Stimulated activated naive CD8-positive, alpha-beta T cell treated with anti-CD3 and anti-CD28 coated beads, Interleukin-15, Interleukin-2, amounts not matched to agents 100 U/mL and 50 U/mL, for 24 hours (primary cell): ENCODE data around the gene SNX9.

Experiments
- ATAC-seq: fragments of 150-1000 bp; cut with Tn5 transposase; one replicate; pipeline ENCODE4 v1.10.0; 2021
- DNase-seq: peaks from one replicate; pipeline ENCODE4 v3.0.0; 2021

The SNX9 gene

DNA sequence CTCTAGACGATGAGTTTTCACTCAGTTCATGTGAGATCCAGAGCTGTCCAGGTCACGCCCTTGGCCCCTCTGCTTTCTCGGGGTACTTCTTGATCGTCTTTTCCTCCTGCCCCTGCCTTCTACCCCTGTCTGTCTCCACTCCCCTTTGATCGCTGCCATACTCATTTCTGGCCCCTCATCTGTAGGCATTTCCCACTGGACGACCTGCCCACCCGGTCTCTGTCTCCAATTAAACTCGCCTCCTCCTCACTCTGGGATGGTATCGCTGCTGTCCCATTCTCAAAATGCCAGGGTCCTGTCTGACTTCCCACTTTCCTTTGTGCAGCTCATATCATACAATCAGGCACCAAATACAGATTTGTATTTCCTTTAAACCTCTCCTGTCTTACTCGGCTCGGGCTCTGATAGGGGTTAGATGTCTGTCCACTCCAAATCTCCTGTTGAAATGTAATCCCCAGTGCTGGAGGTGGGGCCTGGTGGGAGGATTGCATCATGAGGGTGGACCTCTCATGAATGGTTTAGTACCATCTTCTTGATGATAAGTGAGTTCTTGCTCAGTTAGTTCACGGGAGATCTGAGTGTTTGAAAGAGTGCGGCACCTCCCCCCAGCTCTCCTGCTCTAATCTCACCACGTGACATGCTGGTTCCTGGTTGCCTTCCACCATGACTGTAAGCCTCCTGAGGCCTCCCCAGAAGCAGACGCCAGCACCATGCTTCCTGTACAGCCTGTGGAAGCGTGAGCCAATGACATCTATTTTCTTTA is 155.2 kb downstream of the SNX9 start:
- DNase-seq (no peak), ATAC-seq (no peak)

DNA sequence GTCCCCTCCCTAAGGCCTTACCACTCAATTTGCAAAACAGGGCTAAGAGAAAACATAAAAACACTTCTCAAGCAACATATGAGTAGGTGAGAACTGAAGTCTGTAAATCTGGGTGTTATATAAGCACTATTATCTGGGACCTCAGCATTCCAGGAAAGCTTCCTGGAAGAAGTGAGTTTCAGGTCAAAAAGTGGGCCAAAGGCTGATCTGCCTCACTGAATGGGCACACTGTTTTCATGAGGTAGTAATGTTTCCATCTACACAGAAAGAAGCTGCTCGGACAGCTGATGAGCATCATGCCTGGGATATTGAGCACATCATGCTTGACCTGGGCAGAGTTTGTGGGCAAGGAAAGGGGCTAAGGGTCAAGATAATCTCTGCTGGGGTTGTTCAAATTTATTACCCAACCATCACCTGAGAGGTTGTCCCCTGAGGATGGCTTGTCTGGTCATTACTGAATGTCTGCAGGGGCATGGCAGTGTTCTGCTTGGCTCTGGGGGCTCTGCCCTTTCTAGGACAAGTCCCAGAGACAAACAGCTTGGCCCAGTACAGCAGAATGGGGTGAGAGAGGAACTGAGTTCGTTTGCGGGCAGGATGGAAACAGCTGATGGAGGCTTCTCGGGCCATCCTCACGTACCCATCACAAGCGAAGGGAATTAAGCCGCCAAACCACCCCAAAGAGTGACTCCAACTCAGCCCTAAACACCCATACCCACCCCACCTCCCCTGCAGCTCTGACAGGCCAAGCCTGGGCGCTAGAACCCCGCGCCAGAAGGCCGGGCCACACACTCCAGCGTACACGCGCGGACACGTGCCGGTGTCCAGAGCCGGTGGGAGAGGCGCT is 157.5 kb downstream of the SNX9 start:
- ATAC-seq, result no peak

DNA sequence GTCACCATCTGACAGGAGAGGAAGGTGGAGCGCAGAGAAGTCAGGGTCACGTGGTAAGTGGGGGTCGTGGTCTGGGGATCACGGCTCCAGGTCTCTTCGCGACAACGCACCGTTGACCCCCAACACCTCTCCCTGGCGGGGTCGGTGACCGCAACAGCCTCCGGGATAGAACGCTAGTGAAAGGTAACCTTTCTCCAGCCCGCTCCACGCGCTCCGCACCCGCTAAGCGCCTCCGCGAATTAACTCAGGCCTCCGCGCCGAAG is 158.0 kb downstream of the SNX9 start:
- DNase-seq (peak; percentile 38), ATAC-seq (no peak)

More for the DNA sequence above, 157.5 kb downstream of the SNX9 start:
- DNase-seq, result no peak

DNA sequence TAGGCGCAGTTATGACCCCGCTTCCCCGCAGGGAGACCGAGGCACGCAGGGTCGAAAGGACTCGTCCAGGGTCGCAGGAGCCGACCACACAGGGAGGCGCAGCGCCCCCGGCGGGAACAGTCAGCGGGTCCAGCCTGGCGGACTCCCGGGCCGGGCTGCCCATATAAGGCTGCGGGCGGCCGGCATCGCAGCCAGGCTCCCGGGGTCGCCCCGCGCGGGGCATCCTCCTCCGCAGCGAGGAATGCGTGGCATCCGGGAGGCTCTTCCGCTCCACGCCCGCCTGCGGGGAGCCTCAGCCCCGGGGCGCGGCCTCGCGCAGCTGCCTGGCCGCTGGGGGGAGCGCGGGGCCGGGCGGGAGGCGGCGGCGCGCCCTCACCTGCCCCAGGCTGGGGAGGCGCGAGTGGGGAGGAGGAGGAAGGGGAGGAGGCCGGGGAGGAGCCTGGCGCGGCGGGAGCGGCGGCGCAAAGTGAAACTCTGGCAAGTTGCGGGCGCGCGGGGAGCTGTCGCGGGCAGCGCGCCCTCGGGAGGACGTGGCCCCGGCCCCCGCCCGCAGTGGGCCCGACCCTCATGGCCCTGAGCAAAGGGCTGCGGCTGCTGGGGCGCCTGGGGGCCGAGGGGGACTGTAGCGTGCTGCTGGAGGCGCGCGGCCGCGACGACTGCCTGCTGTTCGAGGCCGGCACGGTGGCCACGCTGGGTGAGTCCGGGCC is 158.5 kb downstream of the SNX9 start, which contains the start of gene SYNJ2:
Gene SYNJ2 (plus strand): TSS at position 469 of the 707 bp plus-strand sequence. CDS start 99 bp downstream, at position 568.
- DNase-seq (peak; percentile 78), ATAC-seq (peak; percentile 81)

DNA sequence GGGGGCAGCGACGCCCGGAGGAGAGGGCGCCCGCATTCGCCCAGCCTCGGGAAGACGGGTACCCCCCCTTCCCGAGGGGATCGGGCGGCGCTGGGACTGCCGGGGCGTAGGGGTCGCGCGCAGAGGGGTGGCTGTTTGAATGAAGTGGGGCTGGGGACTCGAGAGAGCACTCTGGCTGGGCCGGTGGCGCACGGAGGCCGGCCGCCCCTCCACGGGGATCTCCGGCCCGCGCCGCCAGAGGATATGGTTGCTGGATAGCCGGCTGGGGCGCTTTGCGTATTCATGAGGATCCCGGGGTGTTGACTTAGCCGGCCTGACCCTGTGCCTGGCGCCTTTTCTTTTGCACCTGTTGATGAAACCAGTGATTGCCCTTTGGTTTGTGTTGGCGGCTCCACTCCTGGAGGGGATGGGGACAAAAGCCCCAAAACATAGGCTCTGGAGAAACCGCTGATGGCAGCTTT is 159.1 kb downstream of the SNX9 start:
- ATAC-seq (no peak), DNase-seq (peak; percentile 48)

DNA sequence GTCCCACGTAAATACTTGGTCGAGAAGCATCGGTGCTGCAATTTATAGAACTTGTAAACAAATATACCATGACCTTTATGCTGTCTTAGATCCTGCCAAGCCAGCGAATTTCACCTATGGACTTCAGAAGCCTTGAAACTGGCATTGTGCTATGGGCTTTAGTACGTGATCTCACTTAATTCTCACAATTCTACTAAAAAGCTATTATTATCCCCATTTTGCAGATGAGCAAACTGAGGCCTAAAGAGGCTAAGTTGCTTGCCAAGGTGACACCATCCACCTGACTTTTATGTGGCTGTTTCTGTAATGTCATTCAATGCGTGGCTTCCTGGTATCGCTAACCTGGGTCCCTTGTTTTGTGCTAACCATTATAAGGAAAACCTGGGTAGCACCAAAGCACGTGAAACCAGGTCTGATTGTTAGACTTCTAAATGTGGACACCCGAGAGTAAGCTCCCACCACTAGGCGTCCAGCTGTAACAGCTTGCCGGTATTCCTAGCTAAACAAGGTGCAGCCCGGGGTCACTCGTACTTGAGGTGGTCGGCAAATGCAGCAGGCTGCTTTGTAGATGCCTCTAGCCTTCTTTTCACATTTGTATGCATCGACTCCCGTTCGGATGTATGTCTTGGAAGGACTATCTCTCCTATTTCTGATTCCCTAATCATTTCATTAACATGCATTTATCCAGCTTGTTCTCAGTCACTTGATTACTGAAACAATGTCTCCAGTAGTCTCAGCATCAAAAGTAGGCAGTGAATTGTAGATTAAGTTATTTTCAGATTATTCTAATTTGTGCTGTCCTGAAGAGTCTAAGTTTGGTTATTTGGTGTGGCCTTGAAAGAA is 159.7 kb downstream of the SNX9 start:
- no peak for DNase-seq
- ATAC-seq, result no peak

DNA sequence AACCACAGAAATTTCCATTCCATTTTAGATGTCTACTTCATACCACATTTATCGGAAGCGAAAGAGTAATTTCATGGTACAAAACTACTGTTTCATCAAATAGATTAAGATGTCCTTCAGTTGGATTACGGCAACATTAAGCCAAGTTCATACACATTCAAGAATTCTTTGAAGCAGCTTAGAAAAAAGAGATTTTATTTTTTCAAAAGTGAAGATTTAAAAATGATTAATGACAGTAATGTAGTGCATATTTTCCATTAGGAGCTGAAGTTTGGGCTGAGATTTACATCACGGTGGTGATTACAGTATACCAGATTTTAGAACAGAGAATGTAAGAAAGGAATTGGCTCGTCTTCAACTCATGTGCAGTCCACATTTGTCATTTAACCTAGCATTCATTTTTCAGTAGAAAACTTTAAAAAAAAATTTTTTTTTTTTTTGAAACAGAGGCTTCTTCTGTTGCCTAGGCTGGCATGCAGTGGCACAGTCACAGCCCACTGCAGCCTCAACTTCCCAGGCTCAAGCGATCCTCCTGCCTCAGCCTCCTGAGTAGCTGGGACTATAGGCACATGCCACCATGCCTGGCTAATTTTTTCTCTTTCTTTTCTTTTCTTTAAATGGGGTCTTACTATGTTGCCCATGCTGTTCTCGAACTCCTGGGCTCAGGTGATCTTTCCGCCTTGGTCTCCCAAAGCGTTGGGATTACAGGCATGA is 160.5 kb downstream of the SNX9 start:
- DNase-seq, result no peak
- ATAC-seq, result no peak

DNA sequence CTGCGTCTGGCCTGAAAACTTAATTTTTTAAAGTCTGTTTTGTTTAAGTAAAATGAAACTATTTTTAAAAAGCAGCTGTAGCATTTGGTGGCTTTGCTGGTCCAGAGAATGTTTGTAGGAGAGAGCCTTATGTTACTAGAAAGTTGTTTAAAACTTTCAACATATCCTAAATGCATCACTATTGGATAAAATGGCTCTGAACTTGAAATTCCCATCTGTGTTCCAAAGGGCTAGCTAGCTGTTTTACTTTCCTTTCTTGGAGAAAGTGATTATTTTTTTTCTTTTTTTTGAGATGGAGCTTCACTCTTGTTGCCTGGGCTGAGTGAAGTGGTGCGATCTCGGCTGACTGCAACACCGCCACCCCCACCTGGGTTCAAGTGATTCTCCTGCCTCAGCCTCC is 161.1 kb downstream of the SNX9 start:
- DNase-seq (no peak), ATAC-seq (no peak)

DNA sequence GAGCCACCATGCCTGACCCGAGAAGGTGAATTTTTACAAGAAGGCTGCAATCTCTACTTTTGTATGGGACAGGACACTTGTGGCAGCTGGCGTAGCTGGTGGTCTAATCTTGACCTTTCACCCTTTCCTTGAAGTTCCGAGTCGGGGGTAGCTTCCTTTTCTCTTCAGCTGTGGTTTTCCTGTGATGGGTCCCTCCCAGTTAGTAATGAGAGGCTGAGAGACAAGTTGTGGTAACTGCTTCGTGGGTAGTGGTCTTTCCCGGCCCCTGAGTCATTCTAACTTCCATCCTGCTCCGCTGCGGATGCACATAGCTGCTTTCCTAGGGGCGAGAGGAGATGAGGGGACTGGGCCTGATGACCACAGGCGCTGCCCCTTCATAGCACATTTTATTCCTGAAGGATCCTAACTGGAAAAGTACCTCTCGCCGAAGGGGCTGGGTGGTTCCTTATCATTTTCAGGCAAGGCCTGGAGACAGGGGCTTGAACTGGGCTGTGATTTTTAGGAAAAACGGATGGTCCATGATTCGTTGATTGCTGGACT is 161.7 kb downstream of the SNX9 start:
- no peak for ATAC-seq
- DNase-seq, result peak; percentile 42

DNA sequence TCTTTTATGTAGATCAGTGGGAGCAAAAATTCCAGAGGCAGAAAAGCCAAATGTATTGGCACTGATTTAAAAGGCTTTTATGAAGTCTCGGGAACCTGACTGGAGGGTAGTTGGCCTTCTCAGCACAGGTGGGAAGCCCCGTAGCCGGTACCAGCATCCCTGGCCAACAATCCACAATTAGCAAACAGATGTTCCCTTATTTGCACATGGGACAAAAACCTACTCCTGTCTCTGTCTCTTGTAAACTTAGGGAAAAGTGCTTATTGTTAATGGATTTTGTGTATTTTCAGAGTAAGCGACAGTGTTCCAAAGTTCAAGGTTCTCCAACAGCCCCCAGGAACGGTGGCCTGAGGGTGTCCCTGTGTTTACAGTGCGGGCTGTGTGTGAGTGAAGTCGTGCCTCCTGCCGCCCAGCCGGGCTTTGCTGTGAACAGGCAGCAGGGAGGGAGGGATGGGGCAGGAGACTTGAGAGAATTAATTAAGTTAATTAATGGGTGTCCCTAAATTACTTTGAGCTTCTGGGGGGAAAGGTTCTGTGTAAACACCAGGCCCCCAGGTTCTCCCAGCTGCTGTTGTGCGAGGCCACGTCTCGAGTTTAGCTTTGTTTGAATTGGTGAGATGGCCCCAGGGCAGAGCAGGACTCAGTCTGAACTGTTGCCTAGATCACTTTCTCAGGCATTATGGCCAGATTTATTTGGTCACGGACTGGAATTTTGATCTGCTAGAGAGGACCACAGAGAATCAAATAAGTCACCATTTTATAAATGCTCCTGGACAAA is 162.5 kb downstream of the SNX9 start:
- no peak for ATAC-seq
- DNase-seq, result no peak

DNA sequence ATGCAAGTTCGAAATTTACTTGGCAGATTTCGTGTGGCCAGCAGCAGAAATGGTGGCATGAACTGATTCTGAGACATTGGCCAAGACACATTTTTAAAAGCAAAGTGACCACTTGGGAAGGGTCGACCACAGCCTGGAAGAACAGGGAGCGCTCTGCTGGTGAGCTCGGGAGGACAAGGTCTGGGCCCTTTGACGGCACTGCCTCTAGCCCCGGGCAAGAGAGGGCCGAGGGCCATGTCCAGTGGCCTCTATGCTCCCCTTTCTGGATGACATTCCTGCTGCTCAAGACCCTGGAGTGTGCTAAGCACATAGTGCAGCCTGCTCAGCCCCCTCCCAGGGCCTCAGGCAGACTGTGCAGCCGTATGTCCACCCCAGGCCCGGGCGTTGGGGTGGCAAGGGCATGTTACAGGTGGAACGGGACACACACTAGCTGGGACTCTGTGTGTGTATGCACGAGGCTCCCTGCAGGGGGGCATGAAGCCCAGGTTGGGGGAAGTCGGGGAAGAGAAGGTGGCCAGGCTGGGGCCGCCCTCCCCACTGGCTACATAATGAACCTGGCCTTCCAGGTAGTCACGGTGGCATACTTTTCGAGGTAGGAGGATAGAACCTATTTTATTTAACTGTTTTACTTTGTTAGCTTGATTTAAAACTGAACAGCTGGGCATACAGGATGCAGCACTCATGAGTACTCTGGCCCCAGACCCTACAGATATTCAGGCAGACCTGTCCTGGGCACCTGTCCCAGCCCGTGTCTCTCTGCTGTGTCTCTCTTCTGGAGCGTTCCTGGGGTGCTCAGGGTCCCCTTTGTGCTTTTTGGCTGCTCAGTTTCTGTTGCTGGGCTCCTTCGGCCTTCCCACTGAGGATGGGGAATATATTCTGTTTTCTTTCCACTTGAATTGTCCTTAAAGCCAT is 165.0 kb downstream of the SNX9 start:
- ATAC-seq (no peak), DNase-seq (no peak)

DNA sequence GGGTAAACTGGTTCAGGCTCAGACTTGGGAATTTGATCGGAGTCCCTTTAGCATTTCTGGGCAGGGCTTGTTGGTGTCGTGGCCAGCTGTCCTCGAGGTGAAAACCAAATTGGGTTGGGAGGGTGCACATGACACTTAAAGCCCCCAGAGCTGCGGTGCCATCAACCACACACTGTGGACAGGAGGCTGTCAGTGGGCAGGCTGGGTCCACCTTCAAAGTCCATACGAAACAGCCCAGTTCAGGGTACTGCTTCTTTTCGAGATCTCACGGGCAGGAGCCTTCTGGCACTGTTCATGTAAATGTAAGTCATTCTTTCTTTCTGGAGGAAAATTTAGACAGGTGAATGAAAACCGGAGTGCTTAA is 165.6 kb downstream of the SNX9 start:
- ATAC-seq, result no peak
- DNase-seq, result no peak

DNA sequence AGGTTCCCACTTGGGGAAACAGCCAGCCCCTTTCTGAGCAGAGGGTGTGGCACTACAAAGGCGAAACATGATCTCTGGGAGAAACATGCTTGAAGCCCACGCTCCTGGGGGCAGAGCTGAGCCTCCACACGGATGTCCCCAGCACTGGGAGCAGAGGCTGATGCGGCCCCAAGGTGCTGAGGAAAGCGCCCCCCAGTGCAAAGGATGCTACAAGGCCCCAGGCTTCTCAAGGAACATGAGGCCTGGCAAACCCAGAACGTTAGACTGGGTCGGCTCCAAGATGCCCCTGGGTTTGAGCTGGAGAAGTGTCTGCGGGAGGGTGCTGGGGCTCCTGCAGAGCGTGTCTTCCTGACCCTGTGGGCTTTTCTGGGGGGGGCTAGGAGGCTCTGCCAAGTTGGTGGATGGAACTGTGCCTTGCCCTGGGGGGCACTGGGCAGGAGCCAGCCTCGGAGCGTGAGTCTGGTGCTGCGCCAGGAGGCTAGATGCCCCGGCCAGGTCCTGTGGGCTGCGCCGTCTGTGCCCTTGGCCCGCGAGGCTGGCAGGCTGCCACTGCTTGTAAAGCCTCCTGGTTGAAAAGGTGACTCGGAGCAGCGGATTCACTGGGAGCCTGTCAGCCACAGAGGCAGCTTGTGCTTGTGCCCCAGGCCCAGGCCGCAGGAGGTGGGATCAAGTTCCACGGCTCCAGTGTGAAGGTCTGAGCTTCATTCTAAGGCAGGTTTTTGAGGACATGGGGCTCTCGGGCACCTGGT is 166.7 kb downstream of the SNX9 start:
- DNase-seq (no peak), ATAC-seq (no peak)

DNA sequence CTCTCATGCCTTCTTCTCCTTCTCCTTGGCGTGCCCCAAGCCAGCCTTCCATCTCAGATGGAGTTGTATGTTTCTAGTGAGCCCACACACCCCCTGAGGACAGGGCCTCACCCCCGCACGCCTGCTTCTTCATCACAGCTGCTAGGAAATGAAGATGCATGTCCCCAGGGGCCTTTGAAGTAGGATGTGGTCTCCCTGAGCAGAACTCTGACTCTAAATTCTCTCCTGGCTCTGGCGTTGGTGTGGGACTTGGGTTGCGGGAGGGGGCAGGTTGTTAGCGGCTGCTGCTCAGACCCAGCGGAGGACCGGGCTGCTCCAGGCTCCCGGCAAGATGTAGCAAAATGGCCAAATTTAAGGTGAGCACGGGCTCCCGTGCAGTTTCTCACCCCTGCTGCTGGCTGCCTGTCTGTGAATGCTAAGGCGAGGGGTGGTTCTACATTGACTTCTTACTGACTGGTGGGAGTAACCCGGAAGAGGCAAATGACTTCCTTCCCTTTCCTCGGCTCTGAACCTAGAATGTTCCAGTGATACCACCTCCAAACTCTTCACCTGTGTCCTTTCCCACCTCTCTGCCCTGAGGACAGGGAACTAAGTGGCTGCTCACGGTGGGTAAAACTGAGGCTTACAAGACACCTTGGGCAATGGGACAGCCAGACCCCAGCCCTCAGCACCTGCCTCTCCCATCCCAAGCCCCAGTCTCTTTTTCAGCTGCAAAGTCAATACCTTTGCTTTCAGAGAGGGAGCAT is 167.4 kb downstream of the SNX9 start:
- DNase-seq, result peak; percentile 45

DNA sequence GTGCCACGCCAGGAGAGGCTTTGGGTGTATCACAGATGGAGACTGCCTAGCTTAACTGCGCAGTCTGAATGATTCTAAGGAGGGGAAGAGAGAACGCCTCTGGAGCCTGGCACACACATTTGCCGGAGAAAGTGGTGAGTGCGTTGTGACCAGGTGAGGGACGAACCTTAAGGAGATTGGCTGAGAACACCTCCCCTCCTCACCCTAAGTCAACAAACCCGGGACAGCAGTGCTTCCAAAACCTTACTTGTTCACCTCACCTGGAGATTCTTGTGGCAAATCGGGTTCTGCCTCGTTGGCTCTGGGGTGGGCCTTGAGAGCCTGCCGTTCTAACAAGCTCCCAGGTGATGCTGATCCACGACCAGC is 168.0 kb downstream of the SNX9 start:
- ATAC-seq (no peak), DNase-seq (no peak)

More for the DNA sequence above, 167.4 kb downstream of the SNX9 start:
- peak; percentile 72 for ATAC-seq

DNA sequence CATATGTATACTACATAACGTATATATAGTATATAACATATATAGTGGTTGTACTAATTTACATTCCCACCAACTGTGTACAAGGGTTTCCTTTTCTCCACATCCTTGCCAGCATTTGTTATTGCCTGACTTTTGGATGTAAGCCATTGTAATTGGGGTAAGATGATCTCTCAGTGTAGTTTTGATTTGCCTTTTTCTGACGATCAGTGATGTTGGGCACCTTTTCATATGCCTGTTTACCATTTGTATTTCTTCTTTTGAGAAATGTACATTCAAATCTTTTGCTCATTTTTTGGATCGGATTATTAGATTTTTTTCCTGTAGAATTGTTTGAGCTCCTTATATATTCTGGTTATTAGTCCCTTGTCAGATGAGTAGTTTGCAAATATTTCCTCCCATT is 170.0 kb downstream of the SNX9 start:
- DNase-seq (no peak), ATAC-seq (no peak)

DNA sequence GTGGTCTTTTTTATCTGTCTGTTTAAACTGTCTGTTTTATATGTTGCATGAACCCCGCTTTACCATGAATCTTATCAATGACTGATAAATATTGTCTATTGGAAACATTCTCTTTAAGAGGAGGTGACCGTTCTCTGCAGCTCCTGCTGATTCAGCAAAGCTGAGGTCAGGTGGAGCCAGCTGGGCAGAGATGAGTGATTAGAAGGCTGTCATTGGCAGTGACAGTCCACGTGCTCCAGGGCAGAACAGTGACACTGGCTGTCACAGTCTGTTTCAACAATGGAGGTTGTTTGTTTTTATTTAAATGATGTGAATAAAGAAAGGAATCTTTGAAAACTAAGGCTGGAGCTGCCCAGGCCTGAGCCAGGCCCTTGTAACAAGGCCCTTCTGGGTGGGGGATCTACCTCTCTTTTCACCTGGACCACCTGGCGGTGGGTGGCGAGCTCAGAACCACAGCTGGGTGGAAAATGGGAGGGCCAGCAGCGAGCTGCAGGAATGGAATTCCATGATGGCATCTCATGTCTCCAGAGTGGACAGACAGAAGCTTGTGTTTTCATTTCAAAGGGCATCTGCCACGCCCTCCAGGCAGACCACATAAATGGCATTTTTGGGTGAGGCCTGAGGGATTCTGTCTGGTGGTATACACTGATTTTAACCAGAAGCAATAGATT is 171.2 kb downstream of the SNX9 start:
- no peak for DNase-seq
- ATAC-seq, result no peak
